ENCODE measurements around the gene REX1BD. TPM values are rescaled to one million over a fixed set of nuclear protein-coding genes. Genes with fewer than 3 reads are reported as not detected.

REX1BD gene
- polyA plus RNA-seq, 3 donors = 83.7 to 141 (median 122) TPM

DNA sequence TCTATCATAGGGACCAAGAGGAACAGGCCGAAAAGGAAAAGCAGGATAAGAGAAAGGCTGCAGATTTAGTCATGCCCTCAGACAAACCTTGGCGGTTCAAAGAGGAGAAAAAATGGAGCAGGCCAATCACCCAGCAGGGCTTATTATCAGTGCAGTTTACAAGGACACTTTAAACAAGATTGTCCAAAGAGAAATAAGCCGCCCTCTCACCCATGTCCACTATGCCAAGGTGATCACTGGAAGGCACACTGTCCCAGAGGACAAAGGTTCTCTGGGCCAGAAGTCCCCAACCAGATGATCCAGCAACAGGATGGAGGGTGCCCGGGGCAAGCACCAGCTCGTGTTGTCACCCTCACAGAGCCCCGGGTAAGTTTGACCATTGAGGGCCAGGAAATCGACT is 8.3 kb upstream of the REX1BD start:
- Mint-ChIP-seq H3K36me3 (peaks cover 23 to 32% of the 10 kb centered on the region in 2 donors), H3K4me3 (no peak overlapping the region), H3K27me3 (ENCODE audit: low read depth in 3 of 3) (peaks cover 0 to 2% (median 0%) of the 10 kb centered on the region in 3 donors), H3K27ac (no peak overlapping the region), H3K4me1 (peaks cover 1% of the 10 kb centered on the region), H3K9me3 (no peaks in the 10 kb centered on the region)
- Histone ChIP-seq H3K4me3 (replicated peaks in 1 of 3; ENCODE audit: low read depth in 2 of 3, low read length in 3 of 3) (no peak overlapping the region), H3K4me1 (ENCODE audit: control insufficient read depth in 1 of 2, insufficient read depth in 2 of 2, low read length in 2 of 2) (peaks cover 1 to 2% of the 10 kb centered on the region in 2 donors), H3K27me3 (ENCODE audit: control insufficient read depth in 2 of 2, insufficient read depth in 2 of 2, low read length in 2 of 2) (no peaks in the 10 kb centered on the region), H3K9ac (ENCODE audit: insufficient read depth, low read length, poor library complexity, severe bottlenecking) (no peak overlapping the region), H2AFZ (ENCODE audit: insufficient read depth, low read depth, low read length, poor library complexity, severe bottlenecking) (no peak overlapping the region), H3K27ac (ENCODE audit: low read depth in 1 of 2, low read length in 2 of 2) (no peak overlapping the region), H4K20me1 (ENCODE audit: insufficient read depth, low read length) (peaks cover 16% of the 10 kb centered on the region), H3K79me2 (ENCODE audit: insufficient read depth, low read length) (no peaks in the 10 kb centered on the region), H3K4me2 (replicated peaks; ENCODE audit: extremely low read depth, low read length, poor library complexity, severe bottlenecking) (no peak overlapping the region), H3K9me3 (replicated peaks in 1 of 2; ENCODE audit: control insufficient read depth in 1 of 2, insufficient read depth in 1 of 2, low read length in 2 of 2) (no peaks in the 10 kb centered on the region), H3K36me3 (replicated peaks in 1 of 2; ENCODE audit: control insufficient read depth in 1 of 2, insufficient read depth in 2 of 2, low read length in 2 of 2) (peaks cover 22 to 34% of the 10 kb centered on the region in 2 donors)
- TF ChIP-seq, protein P1, sequence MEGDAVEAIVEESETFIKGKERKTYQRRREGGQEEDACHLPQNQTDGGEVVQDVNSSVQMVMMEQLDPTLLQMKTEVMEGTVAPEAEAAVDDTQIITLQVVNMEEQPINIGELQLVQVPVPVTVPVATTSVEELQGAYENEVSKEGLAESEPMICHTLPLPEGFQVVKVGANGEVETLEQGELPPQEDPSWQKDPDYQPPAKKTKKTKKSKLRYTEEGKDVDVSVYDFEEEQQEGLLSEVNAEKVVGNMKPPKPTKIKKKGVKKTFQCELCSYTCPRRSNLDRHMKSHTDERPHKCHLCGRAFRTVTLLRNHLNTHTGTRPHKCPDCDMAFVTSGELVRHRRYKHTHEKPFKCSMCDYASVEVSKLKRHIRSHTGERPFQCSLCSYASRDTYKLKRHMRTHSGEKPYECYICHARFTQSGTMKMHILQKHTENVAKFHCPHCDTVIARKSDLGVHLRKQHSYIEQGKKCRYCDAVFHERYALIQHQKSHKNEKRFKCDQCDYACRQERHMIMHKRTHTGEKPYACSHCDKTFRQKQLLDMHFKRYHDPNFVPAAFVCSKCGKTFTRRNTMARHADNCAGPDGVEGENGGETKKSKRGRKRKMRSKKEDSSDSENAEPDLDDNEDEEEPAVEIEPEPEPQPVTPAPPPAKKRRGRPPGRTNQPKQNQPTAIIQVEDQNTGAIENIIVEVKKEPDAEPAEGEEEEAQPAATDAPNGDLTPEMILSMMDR (IDR thresholded peaks at IDR 0.05) = no peak
- no peak for DNase-seq
- intact Hi-C loops (cut with micrococcal nuclease) = loop anchor here (5.0 to 10.0 kb wide), 2 partner anchors 33 to 126 kb away; no protein-coding TSS in a partner anchor
- WGBS (ENCODE audit: insufficient coverage) = 95% methylated on average over 6 of the region's 7 CpGs

DNA sequence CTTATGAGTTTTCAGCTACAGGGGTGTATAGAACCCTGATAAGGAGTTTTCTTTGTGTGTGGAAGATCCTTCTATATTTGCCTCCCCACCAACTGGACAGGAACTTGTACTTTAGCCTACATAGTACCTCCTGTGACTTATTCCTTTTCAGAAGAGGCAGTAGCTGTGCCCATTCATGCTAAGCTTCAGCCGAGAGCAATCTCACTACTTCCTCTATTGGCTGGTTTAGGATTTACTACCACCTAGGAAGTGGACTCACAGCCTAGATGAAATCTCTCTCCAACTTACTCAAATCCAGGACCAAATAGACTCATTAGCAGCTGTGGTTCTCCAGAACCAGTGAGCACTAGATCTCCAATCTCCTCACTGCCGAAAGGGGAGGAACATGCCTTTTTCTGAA is 2.3 kb upstream of the REX1BD start:
- Histone ChIP-seq H3K27ac (ENCODE audit: low read depth in 1 of 2, low read length in 2 of 2) (peak overlapping the region in 1 of 2 donors; percentile 67), H3K4me1 (ENCODE audit: control insufficient read depth in 1 of 2, insufficient read depth in 2 of 2, low read length in 2 of 2) (peaks cover 35 to 51% of the 10 kb centered on the region in 2 donors), H3K36me3 (replicated peaks in 1 of 2; ENCODE audit: control insufficient read depth in 1 of 2, insufficient read depth in 2 of 2, low read length in 2 of 2) (peaks cover 3 to 8% of the 10 kb centered on the region in 2 donors), H3K9me3 (replicated peaks in 1 of 2; ENCODE audit: control insufficient read depth in 1 of 2, insufficient read depth in 1 of 2, low read length in 2 of 2) (no peaks in the 10 kb centered on the region), H2AFZ (ENCODE audit: insufficient read depth, low read depth, low read length, poor library complexity, severe bottlenecking) (peak overlapping the region; percentile 50), H3K27me3 (ENCODE audit: control insufficient read depth in 2 of 2, insufficient read depth in 2 of 2, low read length in 2 of 2) (no peaks in the 10 kb centered on the region), H3K4me2 (replicated peaks; ENCODE audit: extremely low read depth, low read length, poor library complexity, severe bottlenecking) (no peak overlapping the region), H3K79me2 (ENCODE audit: insufficient read depth, low read length) (peaks cover 8% of the 10 kb centered on the region), H3K4me3 (replicated peaks in 1 of 3; ENCODE audit: low read depth in 2 of 3, low read length in 3 of 3) (no peak overlapping the region), H4K20me1 (ENCODE audit: insufficient read depth, low read length) (peaks cover 20% of the 10 kb centered on the region), H3K9ac (ENCODE audit: insufficient read depth, low read length, poor library complexity, severe bottlenecking) (no peak overlapping the region)
- intact Hi-C loops (cut with micrococcal nuclease) = loop anchor here (5.0 to 10.0 kb wide), 2 partner anchors 124 to 132 kb away; no protein-coding TSS in a partner anchor
- Mint-ChIP-seq H3K27me3 (ENCODE audit: low read depth in 3 of 3) (peaks cover 0 to 3% (median 1%) of the 10 kb centered on the region in 3 donors), H3K36me3 (peaks cover 4 to 10% of the 10 kb centered on the region in 2 donors), H3K4me3 (no peak overlapping the region), H3K9me3 (peaks cover 0 to 3% (median 0%) of the 10 kb centered on the region in 7 donors), H3K4me1 (peaks cover 40% of the 10 kb centered on the region), H3K27ac (peak overlapping the region in 6 of 7 donors; percentile 46 to 79 (median 54))
- no CpG with 5 or more reads among the region's 2 CpGs for WGBS (ENCODE audit: insufficient coverage)
- DNase-seq = peak; percentile 38 to 70 (median 65)
- TF ChIP-seq, protein P1 (IDR thresholded peaks at IDR 0.05) = peak; percentile 21

Measured in CD14-positive monocyte (primary cell).